ENCODE data around the gene DNAJC17. TPM values are rescaled to one million over a fixed set of nuclear protein-coding genes. Genes with fewer than 3 reads are reported as not detected.

The DNAJC17 gene
- total and polyA plus RNA-seq, 4 donors: 10.0 to 32.5 (median 19.9) TPM

DNA sequence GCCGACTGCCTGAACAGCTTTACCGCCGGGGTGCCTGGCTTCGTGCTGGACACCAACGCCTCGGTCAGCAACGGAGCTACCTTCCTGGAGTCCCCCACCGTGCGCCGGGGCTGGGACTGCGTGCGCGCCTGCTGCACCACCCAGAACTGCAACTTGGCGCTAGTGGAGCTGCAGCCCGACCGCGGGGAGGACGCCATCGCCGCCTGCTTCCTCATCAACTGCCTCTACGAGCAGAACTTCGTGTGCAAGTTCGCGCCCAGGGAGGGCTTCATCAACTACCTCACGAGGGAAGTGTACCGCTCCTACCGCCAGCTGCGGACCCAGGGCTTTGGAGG is 37.4 kb upstream of the DNAJC17 start:
- Histone ChIP-seq H3K4me1 (ENCODE audit: control insufficient read depth in 4 of 4, insufficient read depth in 4 of 4, low read length in 3 of 4) (peaks cover 8 to 20% (median 10%) of the 10 kb centered on the region in 4 donors), H3K4me3 (ENCODE audit: low read depth in 1 of 3, low read length in 3 of 3) (peak overlapping the region in 2 of 3 donors; percentile 1 to 46), H3K27ac (ENCODE audit: low read depth in 1 of 2, low read length in 2 of 2) (no peak overlapping the region), H3K27me3 (ENCODE audit: control insufficient read depth in 4 of 4, insufficient read depth in 4 of 4, low read length in 3 of 4) (peaks cover 0 to 2% (median 1%) of the 10 kb centered on the region in 4 donors), H3K9me3 (ENCODE audit: control insufficient read depth in 4 of 4, low read length in 3 of 4) (no peaks in the 10 kb centered on the region), H3K36me3 (ENCODE audit: control insufficient read depth in 4 of 4, insufficient read depth in 3 of 4, low read depth in 1 of 4, low read length in 3 of 4) (no peaks in the 10 kb centered on the region), H3K9ac (ENCODE audit: low read depth in 1 of 2, low read length in 2 of 2) (no peak overlapping the region)
- no peak for DNase-seq (ENCODE audit: low spot score)
- WGBS: 7% methylated on average over 28 of the region's 28 CpGs
- TF ChIP-seq NR2F2 (IDR thresholded peaks at IDR 0.05) (no peak), HNF4G (IDR thresholded peaks at IDR 0.05) (no peak), GABPA (IDR thresholded peaks at IDR 0.05 in 1 of 2, conservative IDR thresholded peaks at IDR 0.05 in 1 of 2) (no peak), RAD21 (IDR thresholded peaks at IDR 0.05) (no peak), FOXA1 (IDR thresholded peaks at IDR 0.05) (no peak), TAF1 (conservative IDR thresholded peaks at IDR 0.05) (no peak), EGR1 (IDR thresholded peaks at IDR 0.05; ENCODE audit: low read depth in 2 of 2) (no peak), YY1 (IDR thresholded peaks at IDR 0.05) (no peak), JUND (IDR thresholded peaks at IDR 0.05) (no peak)
- TF ChIP-seq, protein P1, sequence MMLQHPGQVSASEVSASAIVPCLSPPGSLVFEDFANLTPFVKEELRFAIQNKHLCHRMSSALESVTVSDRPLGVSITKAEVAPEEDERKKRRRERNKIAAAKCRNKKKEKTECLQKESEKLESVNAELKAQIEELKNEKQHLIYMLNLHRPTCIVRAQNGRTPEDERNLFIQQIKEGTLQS (IDR thresholded peaks at IDR 0.05): no peak
- TF ChIP-seq, protein P2, sequence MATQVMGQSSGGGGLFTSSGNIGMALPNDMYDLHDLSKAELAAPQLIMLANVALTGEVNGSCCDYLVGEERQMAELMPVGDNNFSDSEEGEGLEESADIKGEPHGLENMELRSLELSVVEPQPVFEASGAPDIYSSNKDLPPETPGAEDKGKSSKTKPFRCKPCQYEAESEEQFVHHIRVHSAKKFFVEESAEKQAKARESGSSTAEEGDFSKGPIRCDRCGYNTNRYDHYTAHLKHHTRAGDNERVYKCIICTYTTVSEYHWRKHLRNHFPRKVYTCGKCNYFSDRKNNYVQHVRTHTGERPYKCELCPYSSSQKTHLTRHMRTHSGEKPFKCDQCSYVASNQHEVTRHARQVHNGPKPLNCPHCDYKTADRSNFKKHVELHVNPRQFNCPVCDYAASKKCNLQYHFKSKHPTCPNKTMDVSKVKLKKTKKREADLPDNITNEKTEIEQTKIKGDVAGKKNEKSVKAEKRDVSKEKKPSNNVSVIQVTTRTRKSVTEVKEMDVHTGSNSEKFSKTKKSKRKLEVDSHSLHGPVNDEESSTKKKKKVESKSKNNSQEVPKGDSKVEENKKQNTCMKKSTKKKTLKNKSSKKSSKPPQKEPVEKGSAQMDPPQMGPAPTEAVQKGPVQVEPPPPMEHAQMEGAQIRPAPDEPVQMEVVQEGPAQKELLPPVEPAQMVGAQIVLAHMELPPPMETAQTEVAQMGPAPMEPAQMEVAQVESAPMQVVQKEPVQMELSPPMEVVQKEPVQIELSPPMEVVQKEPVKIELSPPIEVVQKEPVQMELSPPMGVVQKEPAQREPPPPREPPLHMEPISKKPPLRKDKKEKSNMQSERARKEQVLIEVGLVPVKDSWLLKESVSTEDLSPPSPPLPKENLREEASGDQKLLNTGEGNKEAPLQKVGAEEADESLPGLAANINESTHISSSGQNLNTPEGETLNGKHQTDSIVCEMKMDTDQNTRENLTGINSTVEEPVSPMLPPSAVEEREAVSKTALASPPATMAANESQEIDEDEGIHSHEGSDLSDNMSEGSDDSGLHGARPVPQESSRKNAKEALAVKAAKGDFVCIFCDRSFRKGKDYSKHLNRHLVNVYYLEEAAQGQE (IDR thresholded peaks at IDR 0.05): no peak
- TF ChIP-seq, protein P3, sequence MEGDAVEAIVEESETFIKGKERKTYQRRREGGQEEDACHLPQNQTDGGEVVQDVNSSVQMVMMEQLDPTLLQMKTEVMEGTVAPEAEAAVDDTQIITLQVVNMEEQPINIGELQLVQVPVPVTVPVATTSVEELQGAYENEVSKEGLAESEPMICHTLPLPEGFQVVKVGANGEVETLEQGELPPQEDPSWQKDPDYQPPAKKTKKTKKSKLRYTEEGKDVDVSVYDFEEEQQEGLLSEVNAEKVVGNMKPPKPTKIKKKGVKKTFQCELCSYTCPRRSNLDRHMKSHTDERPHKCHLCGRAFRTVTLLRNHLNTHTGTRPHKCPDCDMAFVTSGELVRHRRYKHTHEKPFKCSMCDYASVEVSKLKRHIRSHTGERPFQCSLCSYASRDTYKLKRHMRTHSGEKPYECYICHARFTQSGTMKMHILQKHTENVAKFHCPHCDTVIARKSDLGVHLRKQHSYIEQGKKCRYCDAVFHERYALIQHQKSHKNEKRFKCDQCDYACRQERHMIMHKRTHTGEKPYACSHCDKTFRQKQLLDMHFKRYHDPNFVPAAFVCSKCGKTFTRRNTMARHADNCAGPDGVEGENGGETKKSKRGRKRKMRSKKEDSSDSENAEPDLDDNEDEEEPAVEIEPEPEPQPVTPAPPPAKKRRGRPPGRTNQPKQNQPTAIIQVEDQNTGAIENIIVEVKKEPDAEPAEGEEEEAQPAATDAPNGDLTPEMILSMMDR (IDR thresholded peaks at IDR 0.05; ENCODE audit: low read depth, low read length, missing input control): no peak
- TF ChIP-seq, protein P4, sequence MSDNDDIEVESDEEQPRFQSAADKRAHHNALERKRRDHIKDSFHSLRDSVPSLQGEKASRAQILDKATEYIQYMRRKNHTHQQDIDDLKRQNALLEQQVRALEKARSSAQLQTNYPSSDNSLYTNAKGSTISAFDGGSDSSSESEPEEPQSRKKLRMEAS (IDR thresholded peaks at IDR 0.05): no peak

DNA sequence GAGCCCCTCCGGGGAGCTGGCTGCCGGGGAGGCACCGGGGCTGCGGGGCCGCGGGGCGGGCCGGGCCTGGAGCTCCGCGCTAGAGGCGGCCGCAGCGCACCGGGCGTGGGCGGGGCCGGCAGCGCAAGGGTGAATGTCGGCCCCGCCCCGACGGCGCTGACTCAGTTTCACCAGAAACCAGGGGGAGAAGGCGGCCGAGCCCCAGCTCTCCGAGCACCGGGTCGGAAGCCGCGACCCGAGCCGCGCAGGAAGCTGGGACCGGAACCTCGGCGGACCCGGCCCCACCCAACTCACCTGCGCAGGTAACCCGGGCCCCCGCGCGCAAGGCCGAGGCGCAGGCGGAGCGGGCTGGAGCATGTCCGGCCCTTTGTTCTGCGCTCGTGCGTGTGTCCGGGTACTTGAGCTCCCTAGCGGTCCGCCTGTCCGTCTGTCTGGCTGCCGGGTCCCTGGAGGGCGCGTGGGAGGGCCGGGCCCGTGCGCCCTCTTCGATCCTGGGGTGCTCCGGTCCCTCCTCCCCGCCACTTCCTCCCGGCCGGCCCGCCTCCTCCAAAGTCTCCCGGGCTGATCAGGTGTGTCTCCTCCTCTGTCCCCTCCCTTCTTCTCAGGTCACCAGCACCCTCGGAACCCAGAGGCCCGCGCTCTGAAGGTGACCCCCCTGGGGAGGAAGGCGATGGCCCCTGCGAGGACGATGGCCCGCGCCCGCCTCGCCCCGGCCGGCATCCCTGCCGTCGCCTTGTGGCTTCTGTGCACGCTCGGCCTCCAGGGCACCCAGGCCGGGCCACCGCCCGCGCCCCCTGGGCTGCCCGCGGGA is 36.8 kb upstream of the DNAJC17 start, which contains the start of gene SPINT1:
TSS of gene SPINT1 (plus strand) at position 164 of the 811 bp plus-strand sequence. CDS start at position 671, 507 bp downstream.
- Histone ChIP-seq H3K27ac (ENCODE audit: low read depth in 1 of 2, low read length in 2 of 2) (no peak within 1 kb of the TSS), H3K9ac (ENCODE audit: low read depth in 1 of 2, low read length in 2 of 2) (no peak within 1 kb of the TSS)
- WGBS: 3% methylated on average over 89 of the region's 89 CpGs
- TF ChIP-seq, protein P5, sequence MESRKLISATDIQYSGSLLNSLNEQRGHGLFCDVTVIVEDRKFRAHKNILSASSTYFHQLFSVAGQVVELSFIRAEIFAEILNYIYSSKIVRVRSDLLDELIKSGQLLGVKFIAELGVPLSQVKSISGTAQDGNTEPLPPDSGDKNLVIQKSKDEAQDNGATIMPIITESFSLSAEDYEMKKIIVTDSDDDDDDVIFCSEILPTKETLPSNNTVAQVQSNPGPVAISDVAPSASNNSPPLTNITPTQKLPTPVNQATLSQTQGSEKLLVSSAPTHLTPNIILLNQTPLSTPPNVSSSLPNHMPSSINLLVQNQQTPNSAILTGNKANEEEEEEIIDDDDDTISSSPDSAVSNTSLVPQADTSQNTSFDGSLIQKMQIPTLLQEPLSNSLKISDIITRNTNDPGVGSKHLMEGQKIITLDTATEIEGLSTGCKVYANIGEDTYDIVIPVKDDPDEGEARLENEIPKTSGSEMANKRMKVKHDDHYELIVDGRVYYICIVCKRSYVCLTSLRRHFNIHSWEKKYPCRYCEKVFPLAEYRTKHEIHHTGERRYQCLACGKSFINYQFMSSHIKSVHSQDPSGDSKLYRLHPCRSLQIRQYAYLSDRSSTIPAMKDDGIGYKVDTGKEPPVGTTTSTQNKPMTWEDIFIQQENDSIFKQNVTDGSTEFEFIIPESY (IDR thresholded peaks at IDR 0.05): no peak
- TF ChIP-seq, protein P4 (IDR thresholded peaks at IDR 0.05): no peak
- TF ChIP-seq NR2F2 (IDR thresholded peaks at IDR 0.05) (no peak), FOXA2 (IDR thresholded peaks at IDR 0.05) (no peak), RAD21 (IDR thresholded peaks at IDR 0.05) (no peak), YY1 (IDR thresholded peaks at IDR 0.05) (no peak), GABPA (IDR thresholded peaks at IDR 0.05 in 1 of 2, conservative IDR thresholded peaks at IDR 0.05 in 1 of 2) (no peak), EGR1 (IDR thresholded peaks at IDR 0.05; ENCODE audit: low read depth in 2 of 2) (no peak), TAF1 (conservative IDR thresholded peaks at IDR 0.05) (no peak), HNF4A (conservative IDR thresholded peaks at IDR 0.05) (no peak), HNF4G (IDR thresholded peaks at IDR 0.05) (no peak), JUND (IDR thresholded peaks at IDR 0.05) (no peak), SP1 (IDR thresholded peaks at IDR 0.05) (no peak), FOXA1 (IDR thresholded peaks at IDR 0.05) (no peak)
- TF ChIP-seq, protein P1 (IDR thresholded peaks at IDR 0.05): no peak
- TF ChIP-seq, protein P3 (IDR thresholded peaks at IDR 0.05; ENCODE audit: low read depth, low read length, missing input control): no peak

More for the DNA sequence above, 36.8 kb upstream of the DNAJC17 start, which contains the start of gene SPINT1:
- Histone ChIP-seq H3K27me3 (ENCODE audit: control insufficient read depth in 4 of 4, insufficient read depth in 4 of 4, low read length in 3 of 4) (peaks cover 0 to 2% (median 1%) of the 10 kb centered on the region in 4 donors), H3K36me3 (ENCODE audit: control insufficient read depth in 4 of 4, insufficient read depth in 3 of 4, low read depth in 1 of 4, low read length in 3 of 4) (no peaks in the 10 kb centered on the region), H3K9me3 (ENCODE audit: control insufficient read depth in 4 of 4, low read length in 3 of 4) (no peaks in the 10 kb centered on the region), H3K4me1 (ENCODE audit: control insufficient read depth in 4 of 4, insufficient read depth in 4 of 4, low read length in 3 of 4) (peaks cover 8 to 20% (median 10%) of the 10 kb centered on the region in 4 donors), H3K4me3 (ENCODE audit: low read depth in 1 of 3, low read length in 3 of 3) (peak within 1 kb of the TSS in 2 of 3 donors; percentile 1 to 46)
- no peak for DNase-seq (ENCODE audit: low spot score)

Data from liver (tissue), 9 donors.